GM19324 (cell line): ENCODE measurements around the gene CD7.

Source experiments
- ATAC-seq: cut with Tn5 transposase; IDR thresholded peaks from one replicate; pipeline ENCODE4 v1.9.1; 2021; ENCODE audit warnings: mild to moderate bottlenecking, moderate library complexity; ENCODE audit not compliant: unreplicated experiment, low FRiP score

The CD7 gene

DNA sequence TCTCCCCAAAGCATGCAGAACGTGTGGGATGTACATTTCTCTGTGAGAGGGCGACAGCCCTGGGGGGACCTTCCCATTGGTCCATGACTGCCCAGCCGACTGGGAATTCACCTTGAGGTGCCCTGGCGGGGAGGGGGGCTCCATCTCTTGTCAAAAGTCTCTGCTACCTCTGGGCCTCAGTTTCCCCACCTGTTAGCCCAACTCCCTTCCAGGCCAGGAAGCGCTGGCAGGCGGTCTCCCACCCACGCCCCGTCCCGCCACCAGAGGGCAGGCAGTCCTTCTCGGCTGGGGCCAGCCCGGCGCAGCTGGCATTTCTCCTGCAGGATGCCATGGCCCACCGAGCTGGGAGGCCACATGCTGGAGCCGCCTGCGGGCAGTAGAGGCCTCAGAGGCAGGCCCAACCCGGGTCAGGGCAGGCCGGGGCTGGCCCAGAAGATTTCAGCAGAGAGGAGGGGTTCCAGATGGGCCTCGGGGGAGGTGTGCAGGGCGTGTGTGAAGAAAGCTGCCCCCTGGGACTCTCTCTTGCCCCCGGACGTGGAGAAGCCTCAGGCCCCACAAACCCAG lies 16.6 kb downstream of the CD7 start:
- no peak for ATAC-seq

DNA sequence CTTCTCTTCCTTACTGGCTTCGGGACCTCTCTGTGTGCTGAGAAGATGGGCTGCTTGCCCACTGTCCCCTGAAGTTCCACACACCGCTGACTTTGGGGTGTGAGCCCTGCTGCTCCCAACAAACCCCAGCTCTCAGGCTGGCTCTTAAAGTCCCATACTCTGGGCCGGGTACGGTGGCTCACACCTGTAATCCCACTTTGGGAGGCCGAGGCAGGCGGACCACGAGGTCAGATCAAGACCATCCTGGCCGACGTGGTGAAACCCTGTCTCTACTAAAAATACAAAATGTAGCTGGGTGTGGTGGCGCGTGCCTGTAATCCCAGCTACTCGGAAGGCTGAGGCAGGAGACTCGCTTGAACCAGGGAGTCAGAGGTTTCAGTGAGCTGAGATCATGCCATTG lies 17.2 kb downstream of the CD7 start:
- no peak for ATAC-seq

DNA sequence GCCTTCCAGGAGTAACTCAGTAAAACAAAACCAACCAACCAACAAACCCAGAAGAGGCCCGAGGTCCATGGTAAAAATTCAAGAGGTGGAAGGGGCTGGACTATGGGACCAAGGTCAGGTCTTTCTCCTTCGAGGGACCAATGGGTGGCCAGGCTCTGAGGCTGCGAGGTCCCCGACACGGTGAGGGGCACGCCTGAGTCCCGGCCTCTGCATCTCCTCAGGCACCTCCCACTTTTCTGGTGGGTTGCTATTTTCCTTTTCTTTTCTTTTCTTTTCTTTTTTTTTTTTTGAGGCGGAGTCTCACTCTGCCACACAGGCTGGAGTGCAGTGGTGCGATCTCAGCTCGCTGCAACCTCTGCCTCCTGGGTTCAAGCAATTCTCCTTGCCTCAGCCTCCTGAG lies 18.0 kb downstream of the CD7 start:
- ATAC-seq: no peak

DNA sequence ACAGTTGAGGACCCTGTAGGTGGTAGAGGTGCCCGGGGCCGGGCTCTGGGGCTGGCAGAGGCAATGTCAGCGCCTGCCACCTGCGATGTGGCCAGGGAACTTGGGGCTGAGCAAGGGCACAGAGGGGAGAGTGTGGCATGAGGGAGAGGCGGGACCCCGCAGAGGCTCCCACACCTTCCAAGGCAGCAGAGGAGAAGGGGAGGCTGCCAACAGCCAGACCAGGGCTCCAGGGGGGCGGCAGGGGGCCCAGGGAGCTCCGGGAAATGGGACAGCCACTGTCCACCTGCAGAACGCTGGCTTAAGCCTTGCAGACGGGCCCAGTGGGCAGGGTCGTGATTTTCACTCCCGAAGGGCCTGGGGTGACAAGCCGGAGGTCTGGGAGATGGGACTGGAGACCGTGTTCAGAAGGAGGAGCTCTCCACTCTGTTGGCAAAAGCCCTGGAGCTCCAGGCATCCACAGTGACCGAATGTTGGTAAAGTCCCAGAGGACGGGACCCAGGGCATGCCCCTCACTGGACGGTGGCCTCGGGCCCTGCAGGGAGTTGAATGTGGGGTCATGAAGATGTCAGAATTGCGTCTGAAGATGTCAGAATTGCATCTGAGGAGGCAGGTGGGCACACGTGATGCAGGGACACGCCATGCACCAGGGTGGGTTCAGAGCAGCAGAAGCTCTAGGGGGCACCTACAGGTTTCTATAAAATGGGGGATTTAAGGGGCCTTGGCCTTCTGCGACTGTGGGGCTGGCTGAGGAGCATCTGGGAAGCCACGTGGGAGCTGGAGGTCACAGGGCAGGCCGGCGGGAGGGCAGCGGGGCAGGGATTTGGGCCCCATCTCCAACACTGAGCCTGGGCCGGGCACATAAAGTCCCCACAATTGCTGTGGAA lies 18.6 kb downstream of the CD7 start:
- no peak for ATAC-seq

DNA sequence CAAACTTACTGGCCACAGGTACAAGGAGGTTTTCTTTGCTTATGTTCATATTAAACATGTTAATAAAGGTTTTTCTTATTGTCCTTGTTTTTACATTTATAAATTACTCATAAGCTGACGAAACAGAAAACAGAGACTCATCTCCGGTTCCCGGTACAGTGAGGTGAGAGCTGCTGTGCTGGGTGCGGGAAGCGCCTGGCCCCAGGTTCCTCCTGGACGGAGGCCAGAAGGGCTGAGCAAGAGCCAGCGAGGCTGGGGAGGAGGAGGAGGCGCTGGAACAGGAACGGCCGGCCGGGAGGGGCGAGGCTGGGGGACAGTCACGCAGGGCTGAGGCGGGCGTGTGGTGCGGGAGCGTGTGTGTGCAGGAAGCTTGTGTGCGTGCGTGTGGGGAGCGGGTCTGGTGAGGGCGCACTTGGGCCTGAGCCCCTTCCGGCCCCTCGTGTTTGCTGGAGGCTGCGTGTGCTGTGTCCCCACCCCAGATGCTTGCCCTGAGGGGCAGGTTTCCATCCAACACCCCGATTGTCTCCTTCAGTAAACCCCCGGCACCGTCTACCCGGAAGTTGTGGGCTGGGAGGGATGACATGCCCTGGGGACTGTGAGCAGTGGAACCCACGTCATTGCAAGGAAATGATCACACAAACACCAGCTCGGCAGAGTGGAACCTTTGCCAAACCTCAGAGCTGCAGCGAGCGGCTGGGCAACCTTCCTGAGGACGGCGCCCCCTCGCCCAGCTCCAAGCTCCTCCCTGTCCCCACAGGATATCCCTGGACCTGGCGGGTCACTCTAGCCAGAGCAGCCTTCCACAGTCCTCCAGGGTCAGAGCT lies 19.5 kb downstream of the CD7 start:
- peak; percentile 53 for ATAC-seq

DNA sequence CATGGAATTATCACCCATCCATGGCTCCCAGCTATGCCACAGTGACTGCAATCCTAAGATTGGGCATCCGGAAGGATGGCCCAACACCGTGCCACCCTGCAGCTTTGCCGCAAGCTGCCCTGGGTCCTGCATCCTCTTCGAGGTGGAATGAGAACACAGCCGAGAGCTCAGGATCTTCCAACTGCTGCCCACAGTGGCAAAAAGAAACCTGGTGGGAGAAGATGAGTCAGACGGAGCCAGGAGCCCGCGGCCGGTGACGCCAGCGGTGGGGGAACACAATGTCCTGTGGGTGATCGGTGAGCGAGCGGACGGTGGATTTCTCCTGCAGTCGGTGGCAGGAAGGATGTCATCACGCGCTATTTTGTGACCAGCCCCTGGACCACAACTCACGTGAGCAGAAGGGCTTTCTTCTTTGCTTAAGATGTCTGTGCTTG lies 20.1 kb downstream of the CD7 start:
- ATAC-seq: no peak

DNA sequence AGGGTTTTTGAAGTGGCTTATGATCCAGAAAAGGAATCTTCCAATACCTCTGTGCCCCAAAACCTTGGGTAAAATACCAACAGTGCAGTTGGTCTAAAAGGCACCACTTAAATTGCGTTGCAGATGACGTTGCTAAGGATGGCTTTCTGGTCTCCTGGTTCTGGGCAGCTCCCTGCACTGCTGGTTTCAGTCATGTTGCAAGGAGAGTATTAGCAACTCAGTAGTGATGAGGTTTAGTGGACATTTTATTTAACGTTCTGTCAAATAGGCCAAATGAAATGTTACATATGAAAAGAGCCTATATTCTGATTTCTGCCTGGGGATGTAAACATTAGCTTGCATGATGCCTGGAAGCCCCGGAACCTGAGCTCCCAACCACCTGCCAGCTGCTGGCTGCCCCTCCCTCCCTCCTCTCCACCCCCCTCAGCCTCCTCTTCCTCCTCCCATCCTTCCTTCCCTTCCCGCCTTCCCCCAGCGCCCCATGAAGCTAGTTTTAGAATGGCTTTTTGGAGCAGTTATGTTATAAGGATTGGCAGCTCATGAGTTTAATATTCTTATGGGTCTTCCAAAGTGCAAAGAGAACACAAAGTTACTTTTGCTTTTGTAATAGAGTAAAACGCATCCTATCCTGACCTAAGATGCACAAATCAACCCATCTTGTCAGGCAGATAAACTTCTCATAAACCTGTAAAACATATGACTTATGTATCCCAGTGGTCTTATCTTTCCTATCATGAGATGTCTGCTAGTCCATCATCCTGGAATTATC lies 20.7 kb downstream of the CD7 start:
- ATAC-seq: no peak

DNA sequence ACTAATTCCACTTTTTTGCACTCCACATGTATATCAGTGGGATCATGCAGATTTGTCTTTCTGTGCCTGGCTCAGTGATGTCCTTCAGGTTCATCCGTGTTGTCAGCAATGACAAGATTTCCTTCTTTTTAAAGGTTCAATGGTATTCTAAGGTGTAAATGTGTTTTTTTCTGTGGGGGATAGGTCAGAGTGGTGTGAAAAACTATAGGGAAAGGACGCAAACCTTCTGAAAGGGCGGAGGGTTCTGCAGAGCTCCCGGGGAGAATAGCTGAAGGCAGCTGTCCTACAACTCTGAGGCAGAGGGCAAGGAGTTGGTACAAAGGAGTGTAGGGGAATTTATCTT lies 22.0 kb downstream of the CD7 start:
- ATAC-seq: no peak

DNA sequence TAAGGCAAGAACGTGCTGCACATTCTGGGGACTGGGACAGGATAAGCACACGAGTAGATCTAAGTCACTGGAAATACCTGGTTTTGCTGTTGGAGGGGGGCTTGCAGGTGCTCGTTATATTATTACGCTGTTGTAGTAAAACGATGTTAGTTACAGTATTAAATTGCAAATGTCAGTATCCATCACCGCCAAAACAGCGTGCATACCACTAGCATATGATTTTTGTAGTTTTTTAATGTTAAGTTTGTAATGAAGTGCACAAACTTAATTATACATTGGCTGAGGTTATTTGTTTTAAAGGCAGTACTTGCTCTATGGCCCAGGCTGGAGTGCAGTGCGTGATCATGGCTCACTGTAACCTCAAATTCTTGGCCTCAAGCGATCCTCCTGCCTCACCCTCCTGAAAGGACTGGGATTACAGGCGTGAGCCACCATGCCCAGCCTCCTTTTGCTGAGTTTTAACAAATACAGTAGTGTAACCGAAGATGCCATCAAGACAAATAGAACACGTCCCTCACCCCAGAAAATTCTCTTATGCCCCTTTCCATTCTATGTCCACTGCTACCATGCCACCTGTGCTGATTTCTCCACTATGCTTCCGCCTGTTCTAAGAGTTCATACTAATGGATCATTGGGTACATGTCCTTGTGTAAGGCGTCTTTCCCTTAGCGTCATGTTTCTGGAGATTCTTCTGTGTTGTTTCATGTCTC lies 23.2 kb downstream of the CD7 start:
- no peak for ATAC-seq

DNA sequence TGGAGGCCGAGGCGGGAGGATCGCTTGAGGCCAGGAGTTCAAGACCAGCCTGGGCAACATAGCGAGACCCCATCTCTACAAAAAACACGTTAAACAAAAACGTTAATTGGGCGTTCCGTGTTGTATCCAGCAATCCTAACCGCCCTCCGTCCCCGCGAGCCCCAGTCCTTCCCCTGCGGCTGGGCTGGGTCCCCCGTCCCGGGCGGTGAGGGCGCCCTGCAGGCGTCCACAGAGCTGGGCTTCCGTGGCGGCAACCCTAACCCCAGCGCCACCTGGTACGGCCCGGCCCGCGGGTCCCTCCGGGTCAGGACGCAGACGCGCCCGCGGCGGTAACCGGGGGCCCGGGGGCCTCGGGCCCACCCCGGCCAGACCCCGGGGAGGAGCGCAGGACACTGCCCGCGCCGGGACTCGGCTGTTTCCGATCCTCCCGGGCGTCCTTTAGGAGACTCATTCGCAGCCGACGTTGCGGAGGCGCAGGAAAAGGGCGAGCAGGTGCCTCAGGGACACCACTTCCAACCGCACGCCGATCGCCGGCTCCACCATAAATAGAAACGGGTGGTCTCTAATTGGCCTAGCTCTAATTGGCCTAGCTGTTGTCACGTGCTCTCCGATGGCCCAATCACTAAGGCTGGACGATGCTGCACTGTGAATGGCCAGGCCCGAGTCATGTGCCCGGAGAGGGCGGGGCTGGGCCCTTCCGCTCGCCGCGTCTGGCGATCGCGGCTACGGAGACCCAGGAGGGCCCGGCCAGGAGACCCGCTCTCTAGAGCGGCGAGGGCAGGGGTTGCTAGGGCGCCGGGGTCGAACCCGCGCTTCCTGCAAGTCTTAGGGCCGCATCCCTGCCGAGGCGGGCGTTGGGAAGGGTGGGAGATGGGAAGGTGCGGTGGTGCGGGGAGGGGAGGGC lies 24.9 kb downstream of the CD7 start:
- ATAC-seq: peak; percentile 96

DNA sequence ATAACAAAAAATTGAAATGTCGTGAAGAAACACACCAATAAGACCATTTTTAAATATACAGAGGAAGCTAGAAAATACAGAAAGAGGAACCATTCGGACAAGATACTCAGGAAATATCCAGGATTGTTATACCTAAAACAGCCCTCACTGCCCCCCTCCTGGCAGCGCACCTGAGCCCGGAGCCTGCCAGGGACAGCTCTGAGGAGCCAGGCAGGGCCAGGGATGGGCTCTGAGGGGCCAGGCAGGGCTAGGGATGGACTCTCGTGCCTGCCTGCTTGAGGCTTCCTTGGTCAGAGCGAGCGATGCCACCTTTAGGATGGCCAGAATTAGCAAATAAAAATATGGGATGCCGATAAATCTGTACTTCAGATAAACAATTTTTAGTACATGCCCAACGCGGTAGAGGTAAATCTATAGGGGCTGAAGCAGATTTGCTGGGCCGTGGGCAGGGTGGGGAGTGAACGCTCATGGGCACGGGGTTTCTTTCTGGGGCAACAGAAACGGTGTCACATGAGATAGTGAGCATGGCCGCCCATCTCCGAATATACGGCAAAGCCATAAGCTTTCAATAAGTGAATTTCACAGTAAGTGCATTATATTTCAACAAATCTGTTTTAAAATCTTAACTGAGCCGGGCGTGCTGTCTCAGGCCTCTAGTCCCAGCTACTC lies 25.7 kb downstream of the CD7 start:
- ATAC-seq: no peak

DNA sequence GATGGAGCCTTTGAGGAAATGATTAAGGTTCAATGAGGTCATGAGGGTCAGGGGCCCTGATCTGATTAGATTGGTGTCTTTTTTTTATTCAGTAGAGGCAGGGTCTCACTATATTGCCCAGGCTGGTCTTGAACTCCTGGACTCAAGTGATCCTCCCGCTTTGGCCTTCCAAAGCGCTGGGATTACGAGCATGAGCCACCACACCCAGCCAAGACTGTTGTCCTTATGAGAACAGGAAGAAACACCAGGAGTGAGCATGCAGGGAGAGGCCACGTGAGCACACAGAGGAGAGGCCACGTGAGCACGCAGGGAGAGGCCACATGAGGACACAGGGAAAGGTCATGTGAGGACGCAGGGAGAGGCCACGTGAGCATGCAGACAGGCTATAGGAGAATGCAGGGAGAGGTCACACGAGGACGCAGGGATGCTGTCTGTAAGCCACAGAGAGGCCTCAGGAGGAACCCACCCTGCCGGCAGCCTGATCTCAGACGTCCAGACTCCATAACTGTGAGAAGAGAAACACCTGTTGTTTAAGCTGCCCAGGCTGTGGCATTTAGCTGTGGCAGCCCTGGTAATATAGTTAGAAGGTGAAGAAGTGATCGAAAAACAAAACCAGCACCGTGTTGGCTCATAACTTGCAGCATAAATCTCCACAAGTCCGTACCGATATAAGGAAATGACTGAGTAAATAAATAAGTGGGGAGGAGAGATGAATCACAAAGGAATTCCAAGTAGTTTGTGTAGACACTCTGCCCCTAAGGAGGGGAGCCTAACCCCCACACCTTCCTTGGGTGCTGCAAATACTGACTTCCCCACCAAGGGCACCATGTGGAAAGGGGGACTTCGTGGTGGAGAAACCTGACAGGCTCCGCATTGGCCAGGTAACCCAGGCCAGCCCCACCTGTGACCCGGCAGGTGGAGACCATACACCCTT lies 29.3 kb downstream of the CD7 start:
- no peak for ATAC-seq

DNA sequence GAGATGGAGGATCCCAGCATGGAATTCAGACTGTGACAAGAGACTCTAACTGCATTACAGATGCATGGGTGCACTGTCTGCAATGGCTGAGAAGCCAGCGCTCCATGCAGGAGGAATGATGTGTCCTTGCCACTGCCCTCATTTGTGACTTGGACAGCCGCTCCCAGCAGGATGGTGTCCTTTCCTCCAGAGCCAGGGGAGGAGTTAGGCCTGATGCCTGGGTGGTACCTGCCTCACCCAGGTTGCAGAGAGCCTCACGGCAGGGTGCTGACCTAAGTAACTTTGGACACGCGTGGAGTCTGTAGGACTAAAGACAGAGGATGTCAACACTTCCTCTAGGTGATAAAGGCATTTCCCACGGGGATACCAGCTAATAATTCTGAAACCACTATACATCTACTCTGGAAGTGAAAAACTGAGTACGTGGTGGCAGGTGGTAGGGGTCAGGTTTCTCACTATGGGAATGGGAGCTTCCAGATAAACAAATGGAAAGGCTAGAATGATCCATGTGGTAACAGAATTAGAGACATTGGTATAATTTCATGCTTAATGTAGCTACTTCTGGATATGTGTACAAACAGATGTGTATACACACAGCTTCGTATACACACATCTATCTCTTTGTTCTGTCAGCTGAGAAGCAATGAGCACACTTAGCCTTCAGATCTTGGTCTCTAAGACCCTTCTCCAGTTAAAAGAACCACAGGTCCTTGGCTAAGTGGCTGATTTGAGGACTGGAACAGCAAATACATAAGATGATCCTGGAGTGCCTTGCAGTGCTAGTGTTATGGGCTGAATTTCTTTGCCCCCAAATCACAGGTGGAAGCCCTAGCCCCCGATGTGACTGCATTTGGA lies 30.2 kb downstream of the CD7 start:
- no peak for ATAC-seq

DNA sequence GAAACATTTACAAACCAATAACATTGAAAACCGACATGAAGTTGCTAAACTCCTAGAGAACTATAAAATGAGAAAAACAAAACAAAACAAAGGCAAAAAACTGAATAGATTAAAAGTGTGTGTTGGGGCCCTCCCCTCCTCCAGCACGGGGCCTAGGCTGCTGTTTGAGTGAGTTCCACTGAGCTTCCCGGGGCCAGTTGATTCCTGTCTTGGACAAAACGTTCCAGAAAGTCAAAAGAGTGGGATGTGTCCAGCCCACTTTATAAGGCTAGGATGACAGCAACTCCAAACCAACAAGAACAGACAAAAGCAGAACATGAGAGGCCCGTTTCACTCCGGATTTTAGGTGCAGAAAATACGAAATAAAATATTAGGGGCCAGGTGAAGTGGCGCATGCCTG lies 32.3 kb downstream of the CD7 start:
- ATAC-seq: no peak

DNA sequence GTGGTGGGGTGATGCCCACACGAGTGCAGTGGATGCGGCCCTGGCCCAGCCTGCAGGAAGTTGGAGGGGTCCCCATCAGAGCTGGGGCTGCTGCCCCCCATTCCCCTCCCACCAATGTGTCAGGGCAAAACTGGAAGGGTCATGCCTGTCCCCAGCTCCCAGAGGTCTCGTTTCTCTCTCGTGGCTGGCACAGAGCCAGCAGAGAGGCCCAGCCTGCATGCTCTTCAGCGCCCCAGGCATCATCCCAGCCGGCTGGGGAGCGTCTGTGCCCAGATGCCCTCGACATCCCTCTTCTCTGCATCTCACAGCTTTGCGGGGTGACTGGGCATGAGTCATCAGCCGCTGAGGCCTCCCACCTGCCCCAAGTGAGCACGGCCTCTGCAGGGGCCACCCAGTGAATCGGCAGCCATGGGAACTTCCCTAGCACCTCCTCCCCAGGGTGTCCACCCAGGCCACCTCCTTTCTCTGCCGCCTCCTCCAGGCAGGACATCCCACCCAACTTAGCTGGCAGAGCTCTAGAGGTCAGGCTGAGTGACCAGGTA lies 34.1 kb downstream of the CD7 start:
- ATAC-seq: no peak
